Thoracic aorta (tissue), 2 donors: Measurements from ENCODE around the gene TAF4B. TPM values are rescaled to one million over a fixed set of nuclear protein-coding genes. Genes with fewer than 3 reads are reported as not detected.

ENCODE experiments used
- ATAC-seq: fragments of 150-250 bp; one replicate; pipeline ENCODE4 v1.8.0; 2017; ENCODE audit warnings: low read depth; ENCODE audit not compliant: insufficient number of reproducible peaks, low FRiP score
- DNase-seq: peaks from one replicate; pipeline ENCODE4 v3.0.0-alpha.2; 2020; ENCODE audit warnings: low spot score
- H3K27ac ChIP-seq, 2 donors: fragments of 200-600 bp; sonication (generic); 1 replicate in 1 of 2; 2 replicates in 1 of 2; pipeline ENCODE4 v1.5.1; 2016; ENCODE audit warnings: mild to moderate bottlenecking in 2 of 2, moderate library complexity in 2 of 2
- H3K27me3 ChIP-seq: fragments of 200-600 bp; sonication (generic); replicated peaks from 2 replicates; pipeline ENCODE4 v1.6.0; 2016; ENCODE audit warnings: mild to moderate bottlenecking; ENCODE audit not compliant: insufficient read depth
- H3K36me3 ChIP-seq: fragments of 200-600 bp; sonication (generic); one replicate; pipeline ENCODE4 v1.5.1; 2016
- H3K4me1 ChIP-seq, 2 donors: fragments of 200-600 bp; sonication (generic); 1 replicate in 1 of 2; 2 replicates in 1 of 2; pipeline versions ENCODE4 v1.5.1 to v1.6.0; 2016; ENCODE audit warnings: low read depth in 2 of 2, mild to moderate bottlenecking in 1 of 2; ENCODE audit not compliant: control insufficient read depth in 1 of 2
- H3K4me3 ChIP-seq: fragments of 200-600 bp; sonication (generic); 2 replicates; pipeline ENCODE4 v1.5.1; 2016; ENCODE audit warnings: mild to moderate bottlenecking
- H3K9me3 ChIP-seq: fragments of 200-600 bp; sonication (generic); 2 replicates; pipeline ENCODE4 v1.5.1; 2016
- CTCF ChIP-seq: fragments of 200-600 bp; sonication (generic); IDR thresholded peaks from one replicate; pipeline ENCODE4 v1.5.1; 2019; ENCODE audit warnings: antibody characterized with exemption
- total RNA-seq, 2 donors: library from RNA; depleted of rRNA; stranded (reverse); fragments of >200 nt; gene quantifications; one replicate each; pipeline versions ENCODE4 v1.1.0 to v1.2.3, GENCODE V29; 2016

Gene TAF4B
- total RNA-seq, 2 donors from 2014 or later: 3.9 to 15.6 TPM

GRCh38 chr18:26405190-26405801 lies 179.1 kb downstream of the TAF4B start:
- no peak for TF ChIP-seq CTCF
- ATAC-seq (no peak), DNase-seq (no peak)
- Histone ChIP-seq H3K4me1 (no peaks in the 10 kb centered on the region), H3K27ac (no peak overlapping the region), H3K36me3 (no peaks in the 10 kb centered on the region), H3K27me3 (no peaks in the 10 kb centered on the region), H3K4me3 (no peak overlapping the region), H3K9me3 (no peaks in the 10 kb centered on the region)

- Histone ChIP-seq H3K4me3 (no peak overlapping the region), H3K27me3 (no peaks in the 10 kb centered on the region), H3K36me3 (no peaks in the 10 kb centered on the region), H3K9me3 (no peaks in the 10 kb centered on the region), H3K27ac (no peak overlapping the region), H3K4me1 (no peaks in the 10 kb centered on the region)
- no peak for DNase-seq
- ATAC-seq: no peak
- no peak for TF ChIP-seq CTCF
Observed at GRCh38 chr18:26406324-26406723, 180.1 kb downstream of the TAF4B start.

- Histone ChIP-seq H3K27ac (no peak overlapping the region), H3K27me3 (no peaks in the 10 kb centered on the region), H3K4me1 (no peaks in the 10 kb centered on the region), H3K4me3 (no peak overlapping the region), H3K9me3 (no peaks in the 10 kb centered on the region), H3K36me3 (no peaks in the 10 kb centered on the region)
- no peak for ATAC-seq
- TF ChIP-seq CTCF: no peak
- DNase-seq: no peak
Observed at GRCh38 chr18:26406854-26407517, 180.7 kb downstream of the TAF4B start.

GRCh38 chr18:26407736-26408601 lies 181.7 kb downstream of the TAF4B start:
- no peak overlapping the region for H3K4me3 ChIP-seq
- no peak for TF ChIP-seq CTCF
- ATAC-seq (no peak), DNase-seq (no peak)
- H3K4me1 ChIP-seq: no peaks in the 10 kb centered on the region
- no peaks in the 10 kb centered on the region for H3K36me3 ChIP-seq
- H3K27me3 ChIP-seq: no peaks in the 10 kb centered on the region
- no peak overlapping the region for H3K27ac ChIP-seq
- no peaks in the 10 kb centered on the region for H3K9me3 ChIP-seq

DNA sequence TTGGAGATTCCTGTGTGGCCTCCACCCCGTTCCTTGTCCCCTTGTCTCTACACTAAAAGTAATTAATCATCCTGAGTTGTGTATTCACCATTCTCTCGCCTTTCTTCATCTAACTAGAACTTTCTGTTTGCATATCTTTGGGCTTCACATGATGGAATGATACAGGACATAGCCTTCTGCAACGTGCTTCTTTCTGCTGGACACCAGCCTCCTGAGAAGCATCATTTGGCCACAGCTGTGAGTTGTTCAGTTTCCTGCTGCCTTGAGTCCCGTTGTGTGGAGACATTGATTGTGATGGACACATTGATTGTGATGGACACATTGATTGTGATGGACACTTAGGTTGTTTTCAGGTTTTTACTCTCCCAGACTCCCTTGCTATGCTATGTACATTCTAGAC lies 182.8 kb downstream of the TAF4B start:
- H3K27me3 ChIP-seq: no peaks in the 10 kb centered on the region
- no peak for TF ChIP-seq CTCF
- H3K4me3 ChIP-seq: no peak overlapping the region

More for the DNA sequence above, 182.8 kb downstream of the TAF4B start:
- H3K36me3 ChIP-seq: no peaks in the 10 kb centered on the region
- ATAC-seq (no peak), DNase-seq (no peak)
- no peaks in the 10 kb centered on the region for H3K4me1 ChIP-seq
- no peaks in the 10 kb centered on the region for H3K9me3 ChIP-seq
- H3K27ac ChIP-seq: no peak overlapping the region
